Embryonic facial prominence (tissue), 1 donor: ENCODE measurements around the gene NAV2.

Experiments used
- DNase-seq: peaks from one replicate; pipeline ENCODE4 v3.0.0-alpha.2; 2016; ENCODE audit errors: extremely low spot score

The NAV2 gene

GRCh38 chr11:19970944-19971343 lies 258.3 kb downstream of the NAV2 start:
- no peak for DNase-seq

DNA sequence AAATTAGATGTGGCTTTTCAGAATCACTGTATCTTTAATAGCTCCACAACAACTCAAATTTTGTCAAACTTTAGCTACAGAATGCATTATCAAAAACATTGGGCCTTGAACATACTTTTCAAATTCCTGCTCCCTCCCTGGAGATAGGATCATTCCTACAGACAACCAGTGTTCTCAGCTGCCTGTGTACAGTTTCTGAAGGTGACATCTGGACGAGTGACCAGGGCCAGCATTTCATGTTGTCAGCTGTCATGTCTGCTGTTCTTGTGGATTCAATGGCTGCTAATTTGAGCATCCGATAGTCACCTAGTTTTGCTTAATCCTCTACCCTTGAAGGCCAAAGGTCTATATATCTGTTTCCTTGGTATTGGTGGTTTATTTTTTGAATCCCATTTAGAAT lies 259.5 kb downstream of the NAV2 start:
- DNase-seq: no peak

- DNase-seq: no peak
Measured at GRCh38 chr11:19972651-19973050, 260.0 kb downstream of the NAV2 start.

DNA sequence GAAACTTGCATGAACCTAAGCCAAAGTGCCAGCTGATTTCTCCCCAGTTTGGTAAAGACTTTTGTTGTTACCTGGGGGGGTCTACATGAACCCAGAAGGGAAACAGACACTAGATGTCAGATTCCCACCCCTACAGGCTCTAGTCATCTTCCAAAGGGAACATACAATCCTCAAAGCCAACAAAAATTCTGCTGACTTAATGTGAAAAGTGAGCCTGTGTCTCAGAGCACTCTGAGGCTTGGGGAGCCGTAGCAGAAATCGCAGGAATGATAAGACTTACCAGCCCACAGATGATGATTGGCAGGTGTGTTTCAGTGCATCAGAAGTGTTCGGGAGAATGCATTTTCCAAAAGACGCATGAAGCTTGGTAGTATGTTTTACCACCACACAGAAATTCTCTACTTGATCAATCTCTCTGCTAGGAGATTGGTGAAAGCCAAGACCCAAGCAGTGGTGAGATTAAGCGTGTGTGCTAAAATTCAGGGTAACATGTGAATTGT lies 260.5 kb downstream of the NAV2 start:
- DNase-seq: no peak

DNA sequence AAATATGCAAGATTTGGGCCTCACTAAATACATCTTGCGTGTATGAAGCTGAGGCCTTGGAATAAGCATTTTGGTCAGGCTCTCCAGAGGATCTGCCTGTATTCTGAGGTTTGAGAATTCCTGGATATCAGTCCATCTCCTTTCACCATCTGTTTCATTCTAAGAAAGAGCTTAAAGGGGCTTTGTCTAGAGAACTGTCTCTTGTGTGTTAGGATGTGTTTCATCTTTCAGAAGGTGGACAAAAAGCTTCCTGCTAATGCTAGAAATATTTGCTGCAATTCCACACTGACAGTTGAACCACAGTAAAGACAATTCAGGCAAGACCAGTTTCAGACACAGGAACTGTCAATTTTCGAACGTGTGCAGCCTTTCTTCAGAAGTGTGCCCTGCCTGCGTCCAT lies 262.2 kb downstream of the NAV2 start:
- no peak for DNase-seq

- no peak for DNase-seq
Measured at GRCh38 chr11:19975414-19975990, 262.9 kb downstream of the NAV2 start.

DNA sequence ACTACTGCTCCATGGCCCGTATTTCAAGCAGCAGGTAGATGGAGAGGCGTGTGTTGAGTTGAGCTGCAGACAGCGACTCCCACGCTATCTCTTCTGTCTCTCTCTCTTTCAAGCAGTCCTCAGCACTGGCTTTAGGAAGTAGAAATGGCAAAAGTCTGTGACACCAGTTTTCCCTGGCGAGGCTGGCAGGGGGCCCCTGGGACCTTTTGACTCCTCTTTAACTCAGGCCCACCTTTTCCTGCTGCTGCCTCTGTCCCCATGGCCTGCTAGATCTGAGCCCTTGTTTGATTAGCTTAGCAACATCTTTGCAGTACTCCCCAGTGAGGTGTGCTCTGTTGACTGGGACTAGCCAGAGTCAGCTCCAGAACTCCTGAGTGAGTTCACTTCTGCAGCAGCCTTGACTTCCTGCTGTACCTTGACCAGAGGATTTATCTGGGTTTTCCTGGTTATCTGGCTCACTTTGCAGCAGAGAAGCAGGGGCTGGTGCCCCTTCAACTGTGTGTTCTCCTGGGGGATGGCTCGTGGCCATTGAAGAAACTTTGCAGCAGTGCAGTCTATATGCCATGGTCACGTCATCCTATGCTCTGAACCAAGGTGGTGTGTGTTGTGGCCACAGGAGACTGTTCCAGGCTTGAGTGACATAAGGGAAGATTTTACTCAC lies 263.8 kb downstream of the NAV2 start:
- DNase-seq: no peak

DNA sequence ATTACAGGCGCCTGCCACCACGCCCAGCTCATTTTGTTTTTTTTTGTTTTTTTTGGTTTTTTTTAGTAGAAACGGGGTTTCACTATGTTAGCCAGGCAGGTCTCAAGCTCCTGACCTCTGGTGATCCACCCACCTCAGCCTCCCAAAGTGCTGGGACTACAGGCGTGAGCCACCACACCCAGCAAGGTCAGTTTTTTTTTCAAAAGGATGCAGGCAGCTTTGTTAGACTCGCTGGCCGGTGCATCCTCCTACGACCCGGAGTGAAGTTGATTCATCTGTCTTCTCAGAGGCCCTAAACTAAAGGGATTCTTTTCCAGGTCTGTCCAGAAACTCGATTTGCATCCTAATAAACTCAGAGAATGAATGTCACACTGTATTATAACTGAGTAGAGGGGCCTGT lies 265.3 kb downstream of the NAV2 start:
- DNase-seq: no peak

GRCh38 chr11:19978668-19979518 lies 266.3 kb downstream of the NAV2 start:
- no peak for DNase-seq

- DNase-seq: no peak
Measured at GRCh38 chr11:19979519-19979845, 266.8 kb downstream of the NAV2 start.

- DNase-seq: no peak
Measured at GRCh38 chr11:19980388-19980787, 267.8 kb downstream of the NAV2 start.

DNA sequence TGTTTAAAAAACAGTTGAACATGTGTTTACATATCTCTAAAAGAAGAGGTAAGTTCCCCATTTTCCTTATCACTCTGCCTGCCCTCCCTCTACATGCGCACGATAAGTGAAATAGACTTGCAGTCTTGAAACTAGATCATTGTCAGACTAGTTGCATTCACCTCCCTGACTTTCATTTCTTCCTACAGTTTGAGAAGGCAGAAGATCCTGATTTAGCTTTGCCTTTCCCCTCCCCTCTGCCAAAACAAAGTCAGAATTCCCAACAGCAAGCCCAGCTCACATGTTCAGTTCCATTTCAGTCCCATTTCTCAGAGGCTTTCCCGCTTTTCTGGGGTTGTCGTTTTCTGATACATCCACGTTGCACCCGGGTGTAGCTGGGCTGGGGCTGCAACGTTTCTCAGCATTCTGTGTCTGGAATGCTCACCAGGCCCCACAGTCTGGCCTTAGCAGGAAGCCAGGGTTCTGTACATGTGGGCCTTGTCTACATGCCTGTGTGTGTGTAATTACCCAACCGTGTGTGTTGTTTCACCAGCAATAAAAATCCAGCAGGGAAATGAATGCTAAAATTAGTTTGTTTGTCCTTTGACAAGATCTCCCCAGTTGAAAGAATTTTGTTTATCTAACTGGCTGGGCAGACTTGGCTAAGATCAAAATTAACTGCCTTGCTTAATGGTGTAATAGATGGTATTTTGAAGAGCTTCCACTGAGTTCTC lies 268.5 kb downstream of the NAV2 start:
- DNase-seq: no peak

GRCh38 chr11:19982774-19983495 lies 270.3 kb downstream of the NAV2 start:
- no peak for DNase-seq

DNA sequence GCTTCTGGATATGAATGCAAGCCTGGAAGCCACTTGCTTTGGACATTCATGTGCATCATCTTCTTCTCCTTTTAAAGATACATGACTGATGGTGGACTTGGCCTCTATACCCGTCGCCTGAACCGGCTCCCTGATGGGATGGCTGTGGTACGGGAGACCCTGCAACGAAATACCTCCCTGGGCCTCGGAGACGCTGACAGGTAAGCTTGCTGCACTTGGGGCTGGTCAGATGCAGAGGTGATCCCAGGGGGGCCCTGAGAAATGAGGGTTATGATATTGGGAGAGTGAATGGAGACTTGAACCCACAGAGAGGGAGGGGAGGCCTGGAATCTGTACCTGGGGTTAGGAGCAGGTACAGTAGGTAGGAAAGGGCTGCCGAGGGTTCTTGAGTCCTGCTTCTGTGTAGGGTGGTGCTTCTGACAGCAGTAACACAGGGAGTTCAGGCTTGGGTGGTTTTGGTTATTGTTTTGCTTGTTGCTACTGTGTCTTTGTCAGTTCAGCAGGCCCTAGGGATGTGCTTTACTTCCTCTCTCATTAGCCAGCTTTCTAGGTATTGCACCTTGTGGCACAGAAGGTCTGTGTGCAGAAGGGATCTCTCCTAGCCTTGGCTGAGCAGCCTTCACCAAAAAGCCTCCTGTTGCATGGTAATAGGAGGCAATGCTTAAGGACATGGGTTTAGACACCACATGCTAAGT lies 271.6 kb downstream of the NAV2 start:
- no peak for DNase-seq

GRCh38 chr11:19985111-19985510 lies 272.5 kb downstream of the NAV2 start:
- DNase-seq: no peak

- no peak for DNase-seq
Measured at GRCh38 chr11:19987331-19987801, 274.7 kb downstream of the NAV2 start.

GRCh38 chr11:19988598-19988997 lies 276.0 kb downstream of the NAV2 start:
- no peak for DNase-seq

DNA sequence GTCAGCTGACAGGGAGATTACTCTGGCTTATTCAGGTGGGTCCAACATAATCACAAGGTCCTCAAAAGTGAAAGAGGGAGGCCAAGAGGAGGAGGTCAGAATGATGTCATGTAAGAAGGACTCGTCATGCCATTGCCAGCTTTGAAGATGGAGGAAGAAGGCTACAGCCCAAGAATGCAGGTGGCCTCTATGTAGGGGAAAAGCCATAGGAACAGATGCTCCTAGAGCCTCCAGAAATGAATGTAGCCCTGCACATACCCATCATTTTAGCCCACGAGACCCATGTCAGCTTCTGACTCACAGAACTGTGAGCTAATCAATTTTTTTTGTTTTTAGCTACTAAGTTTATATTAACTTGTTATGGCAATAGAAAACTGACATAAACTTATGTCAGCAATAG lies 276.6 kb downstream of the NAV2 start:
- no peak for DNase-seq

- DNase-seq: no peak
Measured at GRCh38 chr11:19992162-19992561, 279.5 kb downstream of the NAV2 start.

DNA sequence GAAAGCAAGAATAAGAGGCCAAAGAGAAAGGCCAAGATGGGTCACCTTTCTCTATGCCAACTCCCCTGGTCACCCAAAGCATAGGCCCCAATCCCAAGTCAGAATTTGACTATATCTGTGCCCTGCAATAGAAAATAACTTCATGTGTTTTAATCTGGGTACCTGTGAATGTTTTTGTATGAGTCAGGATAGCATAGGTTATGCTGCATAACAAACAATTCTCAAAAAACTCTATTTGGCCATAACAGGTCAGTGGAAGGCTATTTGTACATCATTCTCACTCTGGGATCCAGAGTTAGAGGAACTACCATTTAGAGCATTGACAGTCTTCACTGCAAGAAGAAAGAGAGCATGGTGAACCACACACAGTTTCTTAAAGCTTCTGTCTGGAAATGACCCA lies 280.4 kb downstream of the NAV2 start:
- DNase-seq: no peak

- no peak for DNase-seq
Measured at GRCh38 chr11:19994672-19995071, 282.0 kb downstream of the NAV2 start.
